NCI-H748 (cell line): Measurements from ENCODE around the gene FBN2.

Experiments used
- DNase-seq: peaks from one replicate; lab custom pipeline; 2025; ENCODE audit not compliant: unreplicated experiment; lab: John Stamatoyannopoulos, UW

FBN2 gene

DNA sequence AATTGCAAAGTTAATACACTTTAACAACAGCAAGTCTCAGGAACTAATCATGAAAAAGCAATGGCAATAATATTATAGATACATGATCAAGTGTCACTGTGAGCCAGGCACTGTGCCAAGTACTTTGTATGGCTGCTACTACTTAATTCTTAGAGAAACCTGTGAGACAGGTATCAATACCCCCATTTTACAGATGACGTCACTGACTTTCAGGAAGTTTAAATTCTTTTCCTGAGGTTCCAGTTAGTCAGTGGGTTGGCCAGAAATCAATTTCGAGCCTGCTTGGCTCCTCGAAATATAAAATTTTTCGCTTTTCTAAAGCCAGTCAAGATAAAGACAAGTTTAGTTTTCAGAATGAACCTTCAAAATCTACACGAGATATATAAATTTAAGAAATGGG, 324.2 kb downstream of the FBN2 start:
- no peak for DNase-seq

DNA sequence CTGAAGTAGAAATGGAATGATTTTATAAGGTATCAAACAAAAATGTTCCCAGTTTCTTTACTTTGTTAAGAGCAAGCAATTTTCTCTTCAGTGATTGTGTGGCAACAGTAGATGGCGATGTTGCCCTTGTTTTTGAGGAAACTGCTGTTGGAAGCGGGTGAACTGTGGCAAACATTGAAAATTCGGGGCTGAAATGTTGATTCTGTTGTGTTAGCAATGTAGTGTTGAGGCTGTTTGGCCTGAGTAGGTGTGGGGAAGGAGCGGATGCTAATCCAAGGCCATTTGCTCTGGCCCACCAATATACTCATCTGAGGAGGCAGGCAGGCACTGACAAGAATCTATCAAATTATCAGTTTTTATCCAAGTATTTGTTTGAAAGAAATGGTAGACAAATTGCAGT, 324.7 kb downstream of the FBN2 start:
- DNase-seq = peak; percentile 85

DNA sequence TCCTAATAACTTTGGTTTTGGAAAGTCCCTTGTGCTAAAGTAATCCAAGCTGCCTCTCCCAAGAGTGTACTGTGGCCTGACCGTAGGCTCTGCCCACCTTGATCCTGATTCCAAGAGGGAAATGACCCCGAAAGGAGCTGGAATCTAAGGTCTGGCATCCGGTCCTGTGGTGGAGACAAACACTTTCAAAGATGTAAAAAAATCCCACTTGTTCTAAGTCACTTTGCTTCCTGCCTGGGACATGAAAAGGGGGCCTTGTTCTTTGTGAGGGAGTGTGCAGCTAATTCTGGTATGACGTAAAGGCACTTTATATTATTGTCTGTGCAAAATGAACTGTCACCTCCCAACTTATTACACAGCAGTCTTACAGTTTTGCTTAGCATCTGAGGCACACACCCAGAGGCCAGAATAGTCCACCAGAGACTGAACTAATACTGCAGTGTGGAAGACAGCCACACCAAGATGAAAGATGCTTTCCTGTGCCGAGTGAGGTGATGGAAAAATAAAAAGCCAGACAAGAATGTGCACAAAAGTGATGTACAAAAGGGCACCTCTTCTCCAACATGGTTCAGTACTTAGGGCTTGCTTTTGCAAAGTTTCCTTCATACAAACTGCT, 325.7 kb downstream of the FBN2 start:
- no peak for DNase-seq

DNA sequence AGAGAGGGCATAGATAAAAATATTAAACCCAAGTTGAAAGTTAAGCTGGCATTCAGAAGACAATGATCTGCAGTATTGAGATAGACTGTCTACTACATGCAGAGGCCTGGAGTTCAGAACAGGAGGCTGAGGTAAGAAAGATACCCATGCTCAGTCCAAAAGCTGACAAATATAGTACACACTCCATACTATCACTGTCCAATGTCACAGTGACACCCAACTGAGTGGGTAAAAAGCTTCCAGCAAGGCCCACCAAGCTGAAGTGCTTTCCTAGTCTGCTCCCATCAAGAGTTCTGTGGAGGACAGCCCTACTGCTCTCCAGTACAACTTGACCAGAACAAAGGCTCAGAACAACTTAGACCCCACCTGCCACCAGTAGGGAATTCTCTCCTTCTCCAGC, 329.6 kb downstream of the FBN2 start:
- no peak for DNase-seq
